Ascending aorta (tissue), 2 donors: ENCODE data around the gene ISLR2. TPM values are rescaled to one million over a fixed set of nuclear protein-coding genes. Genes with fewer than 3 reads are reported as not detected.

Experiments
- DNase-seq, 2 donors: peaks; one replicate each; pipeline ENCODE4 v3.0.0-alpha.2; 2019; ENCODE audit warnings: low spot score in 2 of 2
- H3K27ac ChIP-seq, 2 donors: fragments of 200-600 bp; sonication (generic); one replicate each; pipeline ENCODE4 v1.5.1; 2016 to 2017; ENCODE audit warnings: mild to moderate bottlenecking in 1 of 2
- H3K27me3 ChIP-seq: fragments of 200-600 bp; sonication (generic); one replicate; pipeline ENCODE4 v1.5.1; 2017
- H3K36me3 ChIP-seq, 2 donors: fragments of 200-600 bp; sonication (generic); one replicate each; pipeline ENCODE4 v1.5.1; 2016
- H3K4me1 ChIP-seq, 2 donors: fragments of 200-600 bp; sonication (generic); one replicate each; pipeline ENCODE4 v1.5.1; 2016 to 2017; ENCODE audit warnings: mild to moderate bottlenecking in 1 of 2
- H3K4me3 ChIP-seq, 2 donors: fragments of 200-600 bp; sonication (generic); one replicate each; pipeline ENCODE4 v1.5.1; 2016 to 2017; ENCODE audit warnings: mild to moderate bottlenecking in 1 of 2
- H3K9me3 ChIP-seq, 2 donors: fragments of 200-600 bp; sonication (generic); one replicate each; pipeline ENCODE4 v1.5.1; 2016
- intact Hi-C: fragments of 100-400 bp; cut with DNase I; formaldehyde crosslinking; loops from one replicate; pipeline ENCODE4 v1.15.1; 2023
- total RNA-seq: library from RNA; depleted of rRNA; stranded (reverse); fragments of >200 nt; gene quantifications from one replicate; pipeline ENCODE4 v1.1.0, GENCODE V29; 2016
- TF ChIP-seq, protein P1 (sequence below), 3 experiments: fragments of 200-600 bp in 2 of 3; fragments of 450-650 bp in 1 of 3; sonication (generic) in 2 of 3; IDR thresholded peaks; one replicate each; pipeline ENCODE4 v1.5.1; 2016 to 2019; ENCODE audit warnings: antibody characterized with exemption in 3 of 3, mild to moderate bottlenecking in 1 of 3, moderate library complexity in 1 of 3

Gene ISLR2
- total RNA-seq, 1 donor from 2014 or later, result 0.64 TPM

DNA sequence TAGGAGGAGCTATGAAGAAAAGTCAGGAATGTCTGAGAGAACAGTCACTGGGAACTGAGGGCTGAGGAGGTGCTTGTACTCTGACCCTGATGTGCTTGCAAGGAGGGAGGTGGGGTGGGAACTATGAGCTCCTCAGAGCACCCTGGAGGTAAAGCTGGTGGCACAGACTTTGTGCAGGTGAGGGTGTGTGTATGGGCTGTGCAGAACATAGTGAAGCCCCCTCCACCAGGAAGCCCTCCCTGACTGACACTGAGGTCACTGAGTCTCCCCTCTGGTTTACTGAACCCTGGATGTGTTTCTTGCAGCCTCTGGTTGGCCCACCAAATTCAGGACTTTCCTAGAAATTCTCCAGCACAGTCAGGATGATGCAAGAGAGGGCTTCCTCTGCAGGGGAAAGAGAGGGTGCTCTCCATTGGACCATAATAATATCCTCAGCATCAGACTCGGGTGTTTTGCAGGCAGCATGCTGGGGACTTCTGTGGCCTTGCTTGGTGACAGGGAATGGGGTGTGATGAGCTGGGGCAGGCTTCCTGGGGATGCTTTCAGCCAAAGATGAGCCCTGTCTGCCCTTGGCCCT lies 41.7 kb downstream of the ISLR2 start:
- peaks cover 0 to 7% of the 10 kb centered on the region in 2 donors for H3K36me3 ChIP-seq
- H3K9me3 ChIP-seq, result no peaks in the 10 kb centered on the region
- H3K4me3 ChIP-seq, result peak overlapping the region in 1 of 2 donors; percentile 57
- TF ChIP-seq, protein P1, sequence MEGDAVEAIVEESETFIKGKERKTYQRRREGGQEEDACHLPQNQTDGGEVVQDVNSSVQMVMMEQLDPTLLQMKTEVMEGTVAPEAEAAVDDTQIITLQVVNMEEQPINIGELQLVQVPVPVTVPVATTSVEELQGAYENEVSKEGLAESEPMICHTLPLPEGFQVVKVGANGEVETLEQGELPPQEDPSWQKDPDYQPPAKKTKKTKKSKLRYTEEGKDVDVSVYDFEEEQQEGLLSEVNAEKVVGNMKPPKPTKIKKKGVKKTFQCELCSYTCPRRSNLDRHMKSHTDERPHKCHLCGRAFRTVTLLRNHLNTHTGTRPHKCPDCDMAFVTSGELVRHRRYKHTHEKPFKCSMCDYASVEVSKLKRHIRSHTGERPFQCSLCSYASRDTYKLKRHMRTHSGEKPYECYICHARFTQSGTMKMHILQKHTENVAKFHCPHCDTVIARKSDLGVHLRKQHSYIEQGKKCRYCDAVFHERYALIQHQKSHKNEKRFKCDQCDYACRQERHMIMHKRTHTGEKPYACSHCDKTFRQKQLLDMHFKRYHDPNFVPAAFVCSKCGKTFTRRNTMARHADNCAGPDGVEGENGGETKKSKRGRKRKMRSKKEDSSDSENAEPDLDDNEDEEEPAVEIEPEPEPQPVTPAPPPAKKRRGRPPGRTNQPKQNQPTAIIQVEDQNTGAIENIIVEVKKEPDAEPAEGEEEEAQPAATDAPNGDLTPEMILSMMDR (IDR thresholded peaks at IDR 0.05), result no peak
- H3K27me3 ChIP-seq, result no peaks in the 10 kb centered on the region
- H3K27ac ChIP-seq, result peak overlapping the region; percentile 83 to 85
- intact Hi-C loops, result loop anchor here (2.0 kb wide), 1 partner anchor 15 kb away; no protein-coding TSS in a partner anchor
- no peak for DNase-seq
- peaks cover 27 to 48% of the 10 kb centered on the region in 2 donors for H3K4me1 ChIP-seq

DNA sequence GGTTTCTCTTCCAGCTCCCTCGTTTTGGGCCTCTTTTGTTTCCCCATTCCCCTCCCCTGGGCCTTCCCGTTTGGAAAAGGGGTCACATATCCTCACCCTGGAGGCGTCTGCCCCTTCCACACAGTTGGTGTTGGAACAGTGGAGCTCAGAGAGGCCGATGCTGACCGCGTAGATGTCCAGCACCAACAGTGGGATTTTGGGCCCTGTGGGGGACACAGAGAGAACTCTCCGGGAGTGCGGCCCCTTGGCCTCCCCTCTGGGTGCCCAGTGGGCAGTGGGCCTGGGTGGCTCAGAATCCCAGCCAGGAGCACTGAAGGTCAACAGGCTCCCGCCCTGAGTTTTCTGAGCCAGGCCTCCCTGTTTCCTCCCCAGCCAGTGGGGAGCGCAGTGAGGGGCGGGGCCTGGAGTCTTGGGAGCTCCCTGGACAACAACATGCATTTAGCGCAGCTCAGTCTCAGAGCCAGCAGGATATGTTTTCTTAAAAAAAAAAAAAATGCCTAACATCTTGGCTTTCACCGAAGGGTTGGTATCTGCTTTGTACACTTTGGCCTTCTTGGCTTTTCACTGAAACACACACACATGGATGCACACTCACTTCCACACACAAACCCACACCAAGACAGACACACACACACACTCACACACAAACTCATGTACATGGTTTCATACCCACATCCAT lies 42.5 kb downstream of the ISLR2 start:
- no peaks in the 10 kb centered on the region for H3K27me3 ChIP-seq
- intact Hi-C loops, result loop anchor here (2.0 kb wide), 1 partner anchor 16 kb away; no protein-coding TSS in a partner anchor
- peak in 1 of 2 donors; percentile 81 for DNase-seq
- peak overlapping the region; percentile 83 to 85 for H3K27ac ChIP-seq
- TF ChIP-seq, protein P1 (IDR thresholded peaks at IDR 0.05), result no peak
- peak overlapping the region; percentile 24 to 57 for H3K4me3 ChIP-seq
- peaks cover 32 to 54% of the 10 kb centered on the region in 2 donors for H3K4me1 ChIP-seq
- no peaks in the 10 kb centered on the region for H3K9me3 ChIP-seq
- peaks cover 0 to 7% of the 10 kb centered on the region in 2 donors for H3K36me3 ChIP-seq

DNA sequence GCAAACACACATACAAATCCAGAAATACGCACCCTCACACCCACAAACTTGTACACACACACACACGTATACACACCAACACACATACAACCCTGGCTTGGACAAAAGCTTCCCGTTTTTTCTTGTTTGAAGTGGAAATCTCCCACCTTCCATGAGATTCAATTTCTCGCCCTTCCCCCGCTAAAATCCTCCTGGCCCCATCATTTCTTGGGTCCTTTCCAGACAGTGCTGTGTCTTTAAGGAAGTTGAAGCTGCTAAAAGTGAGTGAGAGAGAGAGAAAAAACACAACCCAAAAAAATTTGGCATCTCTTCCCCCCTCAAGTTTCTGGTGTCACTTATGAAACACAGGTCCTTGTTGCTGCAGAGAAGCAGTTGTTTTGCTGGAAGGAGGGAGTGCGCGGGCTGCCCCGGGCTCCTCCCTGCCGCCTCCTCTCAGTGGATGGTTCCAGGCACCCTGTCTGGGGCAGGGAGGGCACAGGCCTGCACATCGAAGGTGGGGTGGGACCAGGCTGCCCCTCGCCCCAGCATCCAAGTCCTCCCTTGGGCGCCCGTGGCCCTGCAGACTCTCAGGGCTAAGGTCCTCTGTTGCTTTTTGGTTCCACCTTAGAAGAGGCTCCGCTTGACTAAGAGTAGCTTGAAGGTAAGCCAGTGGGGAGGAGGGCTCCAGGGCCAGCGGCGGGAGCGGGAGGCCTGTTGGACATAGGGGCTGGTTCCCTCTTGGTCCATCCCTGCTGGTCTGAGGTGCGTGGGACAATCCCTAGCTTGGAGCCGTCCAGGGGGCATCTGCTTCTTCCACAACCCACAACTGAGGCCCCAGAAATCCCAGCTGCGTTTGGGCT lies 43.2 kb downstream of the ISLR2 start, which contains the start of gene ISLR:
Gene ISLR (plus strand): TSS at position 331 of the 839 bp plus-strand sequence. CDS start 1,149 bp downstream, outside the sequence.
- intact Hi-C loops, result loop anchor here (2.0 kb wide), 1 partner anchor 17 kb away; no protein-coding TSS in a partner anchor
- Histone ChIP-seq H3K27ac (peak within 1 kb of the TSS; percentile 83 to 85), H3K4me3 (peak within 1 kb of the TSS; percentile 51 to 57), H3K27me3 (no peaks in the 10 kb centered on the region), H3K9me3 (no peaks in the 10 kb centered on the region), H3K36me3 (peaks cover 0 to 7% of the 10 kb centered on the region in 2 donors), H3K4me1 (peaks cover 37 to 61% of the 10 kb centered on the region in 2 donors)
- no peak for DNase-seq
- TF ChIP-seq, protein P1 (IDR thresholded peaks at IDR 0.05), result no peak

DNA sequence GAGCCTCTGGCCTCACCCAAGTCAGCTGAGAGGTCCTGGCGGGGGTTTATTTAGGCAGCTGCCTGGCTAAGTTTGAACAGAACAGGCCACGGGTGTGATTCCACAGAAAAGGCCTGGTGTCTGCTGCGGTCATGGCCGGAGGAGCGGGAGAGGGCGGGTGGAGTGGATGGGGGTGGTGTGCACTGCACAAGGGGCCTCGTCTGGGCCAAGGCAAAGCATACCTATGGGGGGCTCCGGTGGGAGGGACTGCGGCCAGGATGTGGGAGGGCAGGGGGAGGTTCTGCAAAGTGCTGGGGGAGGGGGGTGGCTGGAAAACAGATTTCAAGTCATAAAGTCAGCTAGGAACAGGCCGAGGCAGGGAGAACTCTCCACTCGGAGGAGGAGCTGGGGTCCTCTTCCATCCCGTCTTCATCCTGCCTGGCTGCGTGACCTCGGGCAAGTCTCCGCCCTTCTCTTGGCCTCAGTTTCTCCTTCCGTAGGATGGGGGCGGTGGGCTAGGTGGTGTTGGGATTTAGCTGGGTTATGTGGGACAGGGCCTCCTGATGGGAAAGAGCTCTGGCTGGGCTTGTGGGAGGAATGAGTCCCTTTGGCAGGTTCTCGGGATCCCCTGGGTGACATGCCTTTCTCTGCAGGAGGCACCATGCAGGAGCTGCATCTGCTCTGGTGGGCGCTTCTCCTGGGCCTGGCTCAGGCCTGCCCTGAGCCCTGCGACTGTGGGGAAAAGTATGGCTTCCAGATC lies 44.0 kb downstream of the ISLR2 start:
- intact Hi-C loops, result no loop called here
- no peak for DNase-seq
- H3K4me1 ChIP-seq, result peaks cover 43 to 65% of the 10 kb centered on the region in 2 donors

More for the DNA sequence above, 44.0 kb downstream of the ISLR2 start:
- TF ChIP-seq, protein P1 (IDR thresholded peaks at IDR 0.05), result no peak
- peak overlapping the region; percentile 83 to 85 for H3K27ac ChIP-seq
- H3K36me3 ChIP-seq, result peaks cover 0 to 7% of the 10 kb centered on the region in 2 donors
- no peaks in the 10 kb centered on the region for H3K27me3 ChIP-seq
- H3K4me3 ChIP-seq, result peak overlapping the region; percentile 51 to 57
- H3K9me3 ChIP-seq, result no peaks in the 10 kb centered on the region
